Prostate gland (tissue), 2 donors: Measurements from ENCODE around the gene TBX4.

Experiments
- POLR2A ChIP-seq: fragments of 450-650 bp; IDR thresholded peaks from one replicate; pipeline ENCODE4 v1.6.1; 2016; ENCODE audit warnings: antibody characterized with exemption, mild to moderate bottlenecking
- POLR2AphosphoS5 ChIP-seq: sonication (generic); formaldehyde crosslinking; IDR thresholded peaks from one replicate; pipeline ENCODE4 v1.6.1; 2017; ENCODE audit warnings: antibody characterized with exemption
- TF ChIP-seq, protein P1 (sequence below), 4 experiments: fragments of 200-600 bp in 2 of 4; fragments of 450-650 bp in 2 of 4; sonication (generic) in 2 of 4; IDR thresholded peaks; 1 replicate in 3 of 4; 2 replicates in 1 of 4; pipeline ENCODE4 v1.5.1; 2016 to 2019; ENCODE audit warnings: antibody characterized with exemption in 4 of 4, mild to moderate bottlenecking in 2 of 4, moderate library complexity in 2 of 4

DNA sequence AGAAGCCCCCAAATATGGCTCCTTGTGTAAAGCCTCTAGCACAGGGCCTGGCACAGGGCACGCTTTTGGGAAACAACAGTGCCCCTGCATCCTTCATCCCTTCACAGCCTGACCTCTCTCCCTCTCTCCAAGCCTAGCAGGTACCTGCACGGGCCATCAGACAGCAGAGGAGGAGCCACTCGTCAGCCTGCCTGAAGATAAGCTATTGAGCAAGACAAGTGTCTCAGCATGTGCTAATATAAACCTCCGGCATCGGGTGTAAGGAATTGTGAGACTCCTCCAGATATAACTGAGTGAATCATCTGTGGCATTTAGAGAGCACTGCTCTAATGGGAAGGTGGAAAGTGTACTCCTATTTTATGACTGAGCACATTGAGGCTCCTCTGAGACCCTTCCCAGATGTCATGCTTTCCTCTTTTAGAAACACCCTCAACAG is 38.3 kb downstream of the TBX4 start:
- TF ChIP-seq, protein P1, sequence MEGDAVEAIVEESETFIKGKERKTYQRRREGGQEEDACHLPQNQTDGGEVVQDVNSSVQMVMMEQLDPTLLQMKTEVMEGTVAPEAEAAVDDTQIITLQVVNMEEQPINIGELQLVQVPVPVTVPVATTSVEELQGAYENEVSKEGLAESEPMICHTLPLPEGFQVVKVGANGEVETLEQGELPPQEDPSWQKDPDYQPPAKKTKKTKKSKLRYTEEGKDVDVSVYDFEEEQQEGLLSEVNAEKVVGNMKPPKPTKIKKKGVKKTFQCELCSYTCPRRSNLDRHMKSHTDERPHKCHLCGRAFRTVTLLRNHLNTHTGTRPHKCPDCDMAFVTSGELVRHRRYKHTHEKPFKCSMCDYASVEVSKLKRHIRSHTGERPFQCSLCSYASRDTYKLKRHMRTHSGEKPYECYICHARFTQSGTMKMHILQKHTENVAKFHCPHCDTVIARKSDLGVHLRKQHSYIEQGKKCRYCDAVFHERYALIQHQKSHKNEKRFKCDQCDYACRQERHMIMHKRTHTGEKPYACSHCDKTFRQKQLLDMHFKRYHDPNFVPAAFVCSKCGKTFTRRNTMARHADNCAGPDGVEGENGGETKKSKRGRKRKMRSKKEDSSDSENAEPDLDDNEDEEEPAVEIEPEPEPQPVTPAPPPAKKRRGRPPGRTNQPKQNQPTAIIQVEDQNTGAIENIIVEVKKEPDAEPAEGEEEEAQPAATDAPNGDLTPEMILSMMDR (IDR thresholded peaks at IDR 0.05) = no peak
- TF ChIP-seq POLR2AphosphoS5 (no peak), POLR2A (no peak)
